Measurements from ENCODE around the gene KIF18B. TPM values are rescaled to one million over a fixed set of nuclear protein-coding genes. Genes with fewer than 3 reads are reported as not detected.

The KIF18B gene
- total RNA-seq, 2 experiments from 2014 or later, result 42.2 to 126 TPM

- intact Hi-C loops (cut with micrococcal nuclease; ENCODE audit: unreplicated experiment), result no loop called here
- Histone ChIP-seq H3K4me2 (ENCODE audit: low read length) (no peak overlapping the region), H3K9me3 (ENCODE audit: low read length) (no peaks in the 10 kb centered on the region), H2AFZ (ENCODE audit: low read length) (no peak overlapping the region), H4K20me1 (ENCODE audit: insufficient read depth, low read length) (peaks cover 10% of the 10 kb centered on the region; the same call in 1 of the 2 replicates), H3K4me1 (ENCODE audit: insufficient read depth, low read length, poor library complexity, severe bottlenecking) (peaks cover 7% of the 10 kb centered on the region), H3K9me2 (ENCODE audit: insufficient read depth, low read length) (no peaks in the 10 kb centered on the region), H3K36me3 (ENCODE audit: insufficient read depth, low read length) (peaks cover 92% of the 10 kb centered on the region), H3K4me3 (ENCODE audit: low read depth, low read length, poor library complexity, severe bottlenecking) (no peak overlapping the region), H3K79me2 (ENCODE audit: insufficient read depth, low read depth, low read length) (peaks cover 51% of the 10 kb centered on the region), H3K27ac (ENCODE audit: low read depth, low read length, poor library complexity, severe bottlenecking) (no peak overlapping the region)
- CTCF ChIA-PET (ENCODE audit: unreplicated experiment), result no interaction called here
- TF ChIP-seq CTCF (conservative IDR thresholded peaks at IDR 0.05; ENCODE audit: low read length), result no peak
- TF ChIP-seq EZH2phosphoT487 (IDR thresholded peaks at IDR 0.05; ENCODE audit: borderline replicate concordance, low read depth, low read length), result no peak
- POLR2A ChIA-PET, result no interaction called here
- BruUV-seq (replicated peaks), result no TSS peak
- no peak for DNase-seq (ENCODE audit: low spot score)
Observed at GRCh38 chr17:44887971-44888954, 59.3 kb downstream of the KIF18B start.

- Histone ChIP-seq H3K9me3 (ENCODE audit: low read length) (no peaks in the 10 kb centered on the region), H3K4me3 (ENCODE audit: low read depth, low read length, poor library complexity, severe bottlenecking) (no peak overlapping the region), H3K9me2 (ENCODE audit: insufficient read depth, low read length) (no peaks in the 10 kb centered on the region), H2AFZ (ENCODE audit: low read length) (no peak overlapping the region), H3K27ac (ENCODE audit: low read depth, low read length, poor library complexity, severe bottlenecking) (no peak overlapping the region), H4K20me1 (ENCODE audit: insufficient read depth, low read length) (peaks cover 10% of the 10 kb centered on the region; the same call in 1 of the 2 replicates), H3K79me2 (ENCODE audit: insufficient read depth, low read depth, low read length) (peaks cover 47% of the 10 kb centered on the region), H3K4me2 (ENCODE audit: low read length) (no peak overlapping the region), H3K4me1 (ENCODE audit: insufficient read depth, low read length, poor library complexity, severe bottlenecking) (peaks cover 7% of the 10 kb centered on the region), H3K36me3 (ENCODE audit: insufficient read depth, low read length) (peaks cover 91% of the 10 kb centered on the region)
- intact Hi-C loops (cut with micrococcal nuclease; ENCODE audit: unreplicated experiment), result no loop called here
- CTCF ChIA-PET (ENCODE audit: unreplicated experiment), result no interaction called here
- no peak for DNase-seq (ENCODE audit: low spot score)
- POLR2A ChIA-PET, result no interaction called here
- no TSS peak for BruUV-seq (replicated peaks)
- TF ChIP-seq CTCF (conservative IDR thresholded peaks at IDR 0.05; ENCODE audit: low read length) (no peak), EZH2phosphoT487 (IDR thresholded peaks at IDR 0.05; ENCODE audit: borderline replicate concordance, low read depth, low read length) (no peak)
Observed at GRCh38 chr17:44887016-44887415, 60.6 kb downstream of the KIF18B start.

- CTCF ChIA-PET (ENCODE audit: unreplicated experiment), result no interaction called here
- no peak overlapping the region for H3K4me3 ChIP-seq (ENCODE audit: low read depth, low read length, poor library complexity, severe bottlenecking)
- H2AFZ ChIP-seq (ENCODE audit: low read length), result no peak overlapping the region
- H3K36me3 ChIP-seq (ENCODE audit: insufficient read depth, low read length), result peaks cover 94% of the 10 kb centered on the region
- TF ChIP-seq CTCF (conservative IDR thresholded peaks at IDR 0.05; ENCODE audit: low read length) (no peak), EZH2phosphoT487 (IDR thresholded peaks at IDR 0.05; ENCODE audit: borderline replicate concordance, low read depth, low read length) (no peak)
- no peak for DNase-seq (ENCODE audit: low spot score)
- no peak overlapping the region for H3K4me2 ChIP-seq (ENCODE audit: low read length)
- H3K4me1 ChIP-seq (ENCODE audit: insufficient read depth, low read length, poor library complexity, severe bottlenecking), result peaks cover 7% of the 10 kb centered on the region
- POLR2A ChIA-PET, result interaction anchor here (0.6 to 1.0 kb wide), 3 partner anchors 65 to 433 kb away, joined by 3 to 4 read pairs (median 3); no protein-coding TSS in a partner anchor
- H3K79me2 ChIP-seq (ENCODE audit: insufficient read depth, low read depth, low read length), result peaks cover 27% of the 10 kb centered on the region; the same call in 1 of the 2 replicates
- intact Hi-C loops (cut with micrococcal nuclease; ENCODE audit: unreplicated experiment), result no loop called here
- no peak overlapping the region for H3K27ac ChIP-seq (ENCODE audit: low read depth, low read length, poor library complexity, severe bottlenecking)
- no peaks in the 10 kb centered on the region for H3K9me3 ChIP-seq (ENCODE audit: low read length)
- no peaks in the 10 kb centered on the region for H3K9me2 ChIP-seq (ENCODE audit: insufficient read depth, low read length)
- H4K20me1 ChIP-seq (ENCODE audit: insufficient read depth, low read length), result peaks cover 6% of the 10 kb centered on the region; the same call in 1 of the 2 replicates
- no TSS peak for BruUV-seq (replicated peaks)
Observed at GRCh38 chr17:44884941-44885340, 62.6 kb downstream of the KIF18B start.

Data from OCI-LY7 (cell line).